Colon (tissue), 2 donors: ENCODE measurements around the gene NOTCH2.
"Not testable (repeated sequence)": the region's sequence is repeated elsewhere in the genome, so short reads cannot be mapped to it uniquely, and the experiment has no call there.

ENCODE experiments used
- FAIRE-seq: peaks from 2 replicates; lab custom pipeline; 2012; peaks lifted over from hg19 to GRCh38; lab: Jason Lieb, UNC
- donor health status: control.
- donor health status: control.

The NOTCH2 gene

DNA sequence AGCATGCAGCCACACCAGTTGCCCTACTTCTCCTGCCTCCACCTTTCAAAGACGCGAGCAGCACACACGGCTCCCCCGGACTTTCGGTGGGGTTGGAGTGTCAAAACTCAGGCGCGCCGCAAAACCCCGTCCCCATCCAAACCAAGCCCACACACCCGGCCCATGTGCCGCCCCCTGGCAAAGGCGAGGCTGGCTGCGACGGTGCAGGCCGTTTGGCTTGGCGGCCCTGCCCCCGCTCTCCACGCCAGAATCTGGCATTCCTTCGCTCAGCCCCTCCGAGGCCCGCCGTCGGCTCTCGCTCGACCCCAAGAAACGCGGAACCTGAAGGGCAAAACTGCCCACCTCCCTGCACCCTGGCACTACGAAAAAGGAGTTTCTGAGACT is 787 bp downstream of the NOTCH2 start:
- not testable (repeated sequence) for FAIRE-seq

DNA sequence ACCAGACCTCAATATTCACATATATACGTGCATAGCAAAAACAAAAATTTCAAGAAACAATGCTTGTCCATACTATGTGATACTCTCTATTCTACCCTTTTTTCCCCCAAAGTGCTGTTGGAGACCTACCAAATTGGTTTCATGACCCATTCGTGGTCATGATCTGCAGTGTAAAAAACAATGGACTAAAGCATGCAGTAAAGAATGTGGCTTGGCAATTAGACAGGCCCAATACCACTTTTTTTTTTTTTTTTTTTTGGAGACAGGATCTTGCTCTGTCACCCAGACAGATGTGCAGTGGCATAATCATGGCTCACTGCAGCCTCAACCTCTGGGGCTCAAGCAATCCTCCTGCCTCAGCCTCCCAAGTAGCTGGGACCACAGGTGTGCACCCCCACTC is 21.3 kb downstream of the NOTCH2 start:
- FAIRE-seq: not testable (repeated sequence)

DNA sequence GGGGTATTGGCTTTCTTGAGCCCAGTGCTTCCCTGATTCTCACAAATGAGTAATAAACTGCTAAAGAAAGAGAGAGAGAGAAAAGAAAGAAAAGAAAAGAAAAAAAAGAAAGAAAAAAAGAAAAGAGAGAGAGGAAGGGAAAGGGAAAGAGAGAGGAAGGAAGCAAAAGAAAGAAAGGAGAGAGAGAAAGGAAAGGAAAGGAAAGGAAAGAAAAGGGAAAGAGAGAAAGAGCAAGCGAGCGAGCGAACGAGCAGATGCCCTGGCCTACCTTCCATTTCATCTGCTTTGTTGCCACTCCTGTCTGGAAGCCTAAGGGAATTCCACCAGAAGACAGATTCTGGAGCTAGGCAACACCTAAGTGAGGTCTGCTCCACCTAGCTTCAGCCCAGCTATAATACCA is 27.7 kb downstream of the NOTCH2 start:
- FAIRE-seq: not testable (repeated sequence)

DNA sequence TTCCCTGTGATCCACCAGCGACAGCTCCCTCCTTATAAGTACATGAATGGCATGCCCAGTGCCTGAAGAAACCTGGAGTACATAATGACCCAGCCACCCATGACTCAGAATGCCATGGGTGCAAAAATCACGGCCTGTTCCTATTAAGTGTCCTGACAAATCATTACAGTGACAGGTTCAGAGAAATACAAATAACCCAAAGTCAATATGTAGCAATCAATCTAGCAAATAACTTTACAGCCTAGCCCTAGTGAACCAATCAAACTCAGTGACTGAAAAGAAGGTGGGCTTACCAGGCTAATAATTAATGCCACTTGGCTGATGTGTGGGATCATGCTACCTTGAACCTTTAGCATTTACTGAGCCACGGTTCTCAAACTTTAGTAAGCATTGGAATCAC is 37.2 kb downstream of the NOTCH2 start:
- FAIRE-seq: not testable (repeated sequence)

DNA sequence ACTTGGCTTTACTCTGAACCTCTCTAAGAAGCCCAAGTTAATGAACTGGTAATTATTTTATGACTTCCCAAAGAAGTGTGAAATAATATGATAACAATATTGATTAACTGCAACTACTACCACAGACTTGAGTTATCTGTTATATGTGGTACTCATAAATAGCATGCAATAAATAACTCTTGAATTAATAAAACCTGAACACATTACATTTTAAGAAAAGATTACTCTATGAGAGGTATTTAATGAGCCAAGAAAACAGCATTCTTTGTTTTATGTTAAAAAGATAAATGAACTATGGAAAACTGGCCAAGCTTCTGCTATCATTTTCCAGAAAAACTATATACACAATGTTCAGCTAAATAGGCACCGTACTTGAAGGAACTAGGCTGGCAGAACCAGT is 45.7 kb downstream of the NOTCH2 start:
- FAIRE-seq: not testable (repeated sequence)

DNA sequence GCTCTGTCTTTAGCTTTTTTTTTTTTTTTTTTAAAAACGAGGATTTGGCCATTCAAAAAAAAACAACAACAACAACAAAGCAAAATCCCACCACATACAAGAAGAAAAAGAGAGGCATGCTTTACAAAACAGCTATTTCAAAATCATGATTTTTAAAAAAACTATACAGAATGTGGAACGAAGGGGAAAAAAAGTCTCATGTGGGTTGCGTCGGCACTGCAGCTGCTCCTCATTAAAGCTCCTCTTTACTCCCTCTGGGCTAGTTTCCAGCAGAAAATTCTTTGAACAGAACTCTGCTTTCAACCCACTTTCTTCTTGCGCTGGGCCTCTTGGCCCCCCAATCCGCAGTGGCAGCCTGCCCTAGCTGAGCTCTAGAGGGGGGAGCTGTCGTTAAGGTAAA is 54.5 kb downstream of the NOTCH2 start:
- FAIRE-seq: not testable (repeated sequence)

DNA sequence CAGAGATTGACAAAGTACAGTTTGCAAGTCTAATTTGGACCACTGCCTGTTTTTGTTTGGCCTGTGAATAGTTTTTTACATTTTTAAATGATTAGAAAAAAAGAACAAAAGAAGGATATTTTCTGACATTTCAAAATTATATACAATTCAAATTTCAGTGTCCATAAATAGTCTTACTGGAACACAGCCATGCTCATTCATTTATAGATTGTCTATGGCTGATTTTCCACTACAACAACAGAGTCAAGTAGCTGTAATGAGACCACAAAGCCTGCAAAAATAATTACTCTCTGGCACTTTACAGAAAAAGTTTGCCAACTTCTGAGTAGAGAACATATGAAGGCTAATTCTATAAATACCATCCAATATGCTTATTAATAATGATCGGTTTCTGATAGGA is 61.1 kb downstream of the NOTCH2 start:
- not testable (repeated sequence) for FAIRE-seq

DNA sequence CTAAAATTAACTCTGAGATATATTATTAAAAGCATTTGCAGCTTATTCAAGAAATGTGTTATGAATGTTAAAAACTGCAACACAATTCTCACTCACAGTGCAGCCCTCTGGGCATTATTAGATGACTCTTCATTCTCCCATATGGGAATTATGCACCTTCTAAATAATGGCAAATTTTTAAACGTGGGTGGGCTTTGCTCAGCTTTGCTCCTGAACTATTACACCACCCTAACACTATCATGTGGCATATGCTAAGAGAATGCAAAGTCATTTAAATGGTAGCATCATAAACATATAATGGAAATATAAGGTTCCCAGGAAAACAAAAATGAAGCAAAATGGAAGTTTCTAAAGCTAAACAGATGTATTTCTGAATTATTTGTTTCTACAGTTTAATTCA is 61.6 kb downstream of the NOTCH2 start:
- FAIRE-seq: not testable (repeated sequence)

DNA sequence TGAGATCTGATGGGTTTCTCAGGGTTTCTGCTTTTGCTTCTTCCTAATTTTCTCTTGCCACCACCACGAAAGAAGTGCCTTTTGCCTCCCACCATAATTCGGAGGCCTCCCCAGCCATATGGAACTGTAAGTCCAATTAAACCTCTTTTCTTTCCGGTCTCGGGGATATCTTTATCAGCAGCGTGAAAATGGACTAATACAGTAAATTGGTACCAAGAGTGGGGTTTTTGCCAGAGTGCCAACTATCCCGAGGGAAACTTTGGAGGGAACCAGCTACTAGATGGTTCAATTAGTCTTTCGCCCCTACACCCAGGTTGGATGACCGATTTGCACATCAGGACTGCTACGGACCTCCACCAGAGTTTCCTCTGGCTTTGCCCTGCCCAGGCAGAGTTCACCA is 68.4 kb downstream of the NOTCH2 start:
- not testable (repeated sequence) for FAIRE-seq

DNA sequence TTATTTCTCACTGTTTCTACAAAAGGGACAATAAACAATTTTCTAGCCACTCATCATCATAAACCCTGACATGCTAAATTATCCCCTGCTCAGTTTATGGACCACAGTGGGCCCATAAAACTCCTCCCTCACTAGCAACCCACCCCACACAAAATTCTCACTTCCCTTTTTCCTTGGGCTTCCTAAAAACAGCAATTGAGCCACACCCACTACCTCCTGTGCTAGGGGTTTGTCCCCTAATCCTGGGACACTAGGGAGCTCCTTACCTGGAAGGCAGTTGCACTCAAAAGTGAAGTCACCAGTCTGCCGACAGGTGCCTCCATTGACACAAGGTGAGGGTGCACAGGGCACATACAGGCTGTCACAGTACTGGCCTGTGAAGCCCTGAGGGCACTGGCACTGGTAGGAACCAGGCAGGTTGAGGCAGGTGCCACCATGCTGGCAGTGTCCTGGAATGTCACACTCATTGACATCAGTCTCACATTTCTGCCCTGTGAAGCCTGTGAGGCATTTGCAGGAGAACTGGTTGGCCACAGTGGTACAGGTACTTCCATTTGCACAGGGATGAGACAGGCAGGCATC is 72.6 kb downstream of the NOTCH2 start:
- FAIRE-seq: not testable (repeated sequence)

DNA sequence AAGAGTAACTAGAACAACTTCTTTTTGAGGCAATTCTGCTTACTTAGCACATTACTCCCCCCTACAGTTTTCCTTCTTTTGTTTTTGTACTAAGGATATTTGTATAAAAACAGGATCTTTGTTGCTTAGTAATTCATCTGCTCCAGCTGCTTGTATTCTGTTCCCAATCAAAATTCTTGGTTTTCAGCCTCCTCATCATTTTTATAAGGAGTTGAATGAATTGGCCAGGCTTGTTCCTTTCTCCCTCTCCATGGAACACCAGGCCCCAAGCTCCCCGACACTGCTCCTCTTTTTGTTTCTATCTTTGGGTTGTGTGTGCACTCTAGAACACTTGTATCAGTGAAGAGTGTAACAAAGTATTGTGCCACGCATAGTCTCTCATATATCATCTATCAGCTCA is 73.5 kb downstream of the NOTCH2 start:
- FAIRE-seq: not testable (repeated sequence)

DNA sequence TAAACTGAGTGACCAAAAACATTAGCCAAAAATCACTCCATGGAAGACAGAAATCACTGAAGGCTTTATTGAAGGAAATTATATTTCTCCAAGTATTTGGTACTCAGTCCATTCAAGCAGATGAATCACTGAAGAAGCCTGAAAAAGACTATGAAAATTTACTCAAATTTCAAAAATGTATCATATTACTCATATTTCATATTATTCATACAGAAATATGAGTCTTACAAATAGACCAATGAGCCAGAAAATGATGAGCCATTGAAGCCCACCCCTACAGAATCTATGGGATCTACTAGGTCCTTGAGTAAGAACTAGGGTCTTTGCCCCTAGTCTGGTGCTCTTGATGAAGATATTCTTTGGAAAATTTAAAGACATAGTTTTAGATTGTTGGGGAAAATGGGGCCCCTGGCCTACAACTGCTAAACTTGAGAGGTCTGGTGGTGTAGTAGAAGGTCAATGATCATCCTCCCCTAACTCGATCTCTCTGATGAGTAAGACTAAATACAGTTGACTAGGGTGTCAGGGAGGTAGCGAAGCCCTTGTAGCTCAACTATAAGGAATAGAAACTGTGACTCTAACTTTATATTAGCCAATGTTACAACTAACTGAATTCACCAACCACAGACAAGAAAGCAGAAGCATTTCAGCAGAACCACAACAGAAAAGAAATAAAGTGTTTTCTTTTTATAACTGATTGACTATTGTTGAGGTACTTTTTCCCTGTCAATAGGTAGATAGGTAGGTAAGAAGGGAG is 81.0 kb downstream of the NOTCH2 start:
- FAIRE-seq: no peak

DNA sequence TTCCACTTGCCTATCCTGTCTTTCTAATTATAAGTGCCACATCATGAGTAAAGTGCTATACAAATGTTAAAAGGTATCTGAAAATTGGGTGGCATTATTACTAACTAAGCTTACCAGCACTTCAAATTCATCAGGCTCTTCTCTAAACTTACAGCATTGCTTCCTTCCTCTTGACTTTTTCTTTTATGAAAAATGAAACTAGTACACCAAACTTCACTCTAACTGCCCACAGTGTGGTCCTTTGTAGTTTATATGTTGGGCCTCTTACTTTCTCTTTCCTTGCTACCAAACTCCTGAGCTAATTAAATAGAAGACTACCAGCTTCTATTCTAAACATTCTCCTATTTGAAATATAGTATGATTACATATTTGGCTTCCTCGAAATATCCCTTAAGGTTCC is 81.8 kb downstream of the NOTCH2 start:
- FAIRE-seq: no peak

DNA sequence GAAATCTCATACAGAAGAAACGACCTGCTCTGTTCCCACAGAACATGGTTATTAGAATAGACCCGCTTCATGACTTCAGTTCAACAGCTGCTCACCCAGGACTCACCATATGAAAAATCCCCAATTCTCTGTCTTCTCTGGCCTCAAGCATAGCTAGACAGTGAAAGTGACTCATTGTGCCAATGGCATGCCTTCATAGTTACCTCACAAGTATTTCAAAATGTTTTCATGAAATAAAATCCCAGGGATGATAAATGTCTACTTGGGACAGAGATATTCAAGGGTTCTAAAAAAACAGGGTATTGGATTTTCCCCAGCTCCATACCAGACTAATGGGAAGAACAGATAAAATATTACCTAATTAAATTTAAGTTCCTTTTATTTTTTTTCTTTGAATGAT is 82.3 kb downstream of the NOTCH2 start:
- no peak for FAIRE-seq

DNA sequence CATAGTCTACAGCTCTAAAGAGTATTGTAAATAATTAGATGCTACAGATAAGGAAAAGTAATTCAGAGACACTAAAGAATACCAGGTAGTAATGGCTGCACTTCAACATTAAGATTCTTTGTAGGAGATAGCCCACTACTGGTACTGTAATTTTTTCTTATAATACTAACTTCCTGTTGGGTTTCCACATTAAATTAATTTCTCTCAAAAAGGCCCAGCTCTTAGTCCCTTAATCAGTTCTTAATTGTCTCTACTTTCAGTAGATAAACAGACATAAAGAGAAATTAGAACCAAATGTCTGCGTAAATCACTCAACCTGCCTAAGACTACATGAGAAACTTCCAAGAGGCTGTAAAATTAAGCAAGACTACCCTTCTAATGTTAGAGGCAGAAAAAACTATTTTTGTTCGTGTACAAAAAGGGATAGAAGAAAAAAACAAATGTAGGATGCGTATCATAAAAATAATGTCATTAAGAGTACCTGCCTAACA is 83.4 kb downstream of the NOTCH2 start:
- no peak for FAIRE-seq

DNA sequence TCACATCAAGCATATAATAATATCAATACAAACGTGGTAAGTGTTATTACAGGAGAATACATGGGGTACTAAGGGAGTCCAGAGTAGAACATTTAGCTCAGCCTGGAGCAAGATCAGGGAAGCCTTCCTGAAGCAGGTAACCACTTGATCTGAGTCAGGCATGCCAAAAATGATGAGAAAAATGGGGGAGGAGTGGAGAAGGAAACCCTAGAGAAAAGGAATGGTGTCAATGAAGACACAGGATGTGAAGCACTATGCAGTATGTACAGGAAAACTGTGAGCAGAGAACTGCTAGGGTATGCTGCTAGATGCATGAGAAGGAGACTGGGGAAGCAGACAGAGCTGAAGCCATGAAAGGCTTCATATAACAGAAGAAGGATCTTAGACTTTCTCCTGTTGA is 84.7 kb downstream of the NOTCH2 start:
- FAIRE-seq: no peak

DNA sequence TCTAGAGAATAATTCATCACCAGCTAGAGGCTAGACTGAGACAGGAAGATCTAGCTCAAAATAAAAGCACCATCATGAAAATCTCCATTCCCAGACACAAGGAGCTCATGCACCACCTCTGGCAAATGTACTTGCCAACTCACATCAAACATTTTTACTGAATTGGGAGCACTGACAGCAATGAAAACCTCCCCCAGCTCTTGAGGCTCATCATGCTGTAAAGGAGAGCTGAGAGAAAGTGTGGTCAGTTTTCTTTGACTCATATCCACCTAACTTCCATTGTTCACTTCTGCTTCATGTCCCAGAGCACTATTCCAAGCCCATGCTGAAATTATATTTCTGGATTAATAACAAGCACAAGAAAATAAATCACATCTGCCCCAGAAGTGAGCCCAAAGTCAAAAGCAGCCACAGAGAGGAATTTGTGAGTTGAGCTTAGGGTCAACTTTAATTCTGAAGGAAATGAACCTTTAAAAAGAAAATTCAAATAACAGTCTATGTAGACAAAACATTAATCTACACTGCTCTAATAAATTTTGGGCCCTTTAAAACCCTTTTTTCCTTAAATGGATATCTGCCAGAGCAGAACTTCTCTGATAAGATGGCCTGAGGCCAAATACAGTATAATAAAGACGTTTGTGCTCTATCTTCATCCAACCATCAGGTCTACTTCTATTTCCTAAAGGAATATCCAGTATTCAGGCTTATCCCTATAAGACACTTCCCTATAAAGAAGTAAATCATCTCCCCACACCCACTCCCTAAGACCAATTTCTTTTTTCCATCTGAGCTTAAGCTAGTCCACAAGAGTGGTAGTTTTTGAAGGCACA is 87.3 kb downstream of the NOTCH2 start:
- no peak for FAIRE-seq

DNA sequence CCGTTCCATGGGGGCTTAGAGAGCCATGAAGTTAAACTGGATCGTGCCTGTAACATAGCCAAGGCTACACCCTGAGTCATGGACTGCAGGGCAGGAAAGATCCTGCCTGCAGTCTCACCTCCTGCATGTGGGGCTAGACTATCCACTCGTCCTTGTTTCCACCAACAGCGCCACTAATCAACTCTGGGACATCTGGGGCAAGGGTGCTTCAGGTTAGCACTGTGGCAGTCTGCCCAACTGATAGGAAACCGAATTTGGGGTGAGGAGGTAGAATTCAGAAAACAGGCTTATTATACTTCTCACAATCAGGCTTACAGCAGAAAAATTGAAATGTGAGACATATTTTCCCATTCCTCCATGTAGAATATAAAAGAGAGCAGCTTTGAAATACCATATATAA is 88.0 kb downstream of the NOTCH2 start:
- no peak for FAIRE-seq

DNA sequence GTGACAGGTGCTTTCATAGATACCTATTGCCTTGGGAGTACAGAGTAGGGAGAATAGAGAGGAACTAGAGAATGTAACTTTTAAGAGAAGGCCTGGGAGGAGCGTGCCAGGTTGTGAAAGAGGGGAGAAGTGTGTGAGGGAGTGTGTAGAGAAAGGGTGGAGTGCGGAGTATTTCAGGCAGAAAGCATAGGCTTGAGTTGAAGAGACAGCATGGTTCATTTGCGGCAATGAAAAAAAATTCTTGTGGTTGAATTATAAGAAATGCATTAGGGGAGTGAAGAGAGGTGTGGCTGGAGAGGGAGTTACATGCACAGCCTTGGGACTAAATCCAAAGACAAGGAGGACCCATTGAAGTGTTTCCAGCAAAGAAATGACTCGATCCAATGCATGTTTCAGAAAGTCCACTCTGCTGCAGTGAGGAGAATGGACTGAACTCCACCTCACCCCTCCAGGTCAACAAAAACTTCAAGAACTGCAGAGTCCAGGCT is 91.4 kb downstream of the NOTCH2 start:
- no peak for FAIRE-seq

DNA sequence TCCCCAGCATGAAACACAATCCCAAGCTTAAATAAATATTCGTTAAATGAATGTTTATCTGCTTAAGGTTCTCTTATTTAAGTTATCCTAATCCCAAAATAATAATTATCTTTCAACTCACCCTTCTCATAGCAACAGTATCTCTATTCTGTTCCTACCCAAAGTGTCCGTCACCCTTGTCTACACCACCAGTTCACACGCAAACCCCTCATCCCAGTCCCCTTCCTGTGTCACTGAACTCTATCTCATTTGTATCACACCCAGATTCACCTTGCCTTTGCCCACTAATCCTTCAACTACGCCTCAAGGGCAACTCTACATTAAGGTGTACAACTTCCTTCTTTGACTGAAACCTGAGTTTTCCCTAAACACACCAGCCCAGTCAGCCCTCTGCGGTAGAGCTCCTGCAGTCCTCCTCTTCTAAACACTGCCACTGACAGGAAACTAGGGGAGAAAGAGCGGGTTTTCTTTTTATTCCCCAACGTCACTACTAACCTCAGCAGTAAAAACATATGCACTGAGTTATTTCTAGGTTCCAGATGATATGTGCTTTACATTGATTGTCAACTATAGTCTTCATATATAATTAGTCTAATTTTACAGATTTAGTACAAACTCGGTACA is 92.2 kb downstream of the NOTCH2 start:
- not testable (repeated sequence) for FAIRE-seq

DNA sequence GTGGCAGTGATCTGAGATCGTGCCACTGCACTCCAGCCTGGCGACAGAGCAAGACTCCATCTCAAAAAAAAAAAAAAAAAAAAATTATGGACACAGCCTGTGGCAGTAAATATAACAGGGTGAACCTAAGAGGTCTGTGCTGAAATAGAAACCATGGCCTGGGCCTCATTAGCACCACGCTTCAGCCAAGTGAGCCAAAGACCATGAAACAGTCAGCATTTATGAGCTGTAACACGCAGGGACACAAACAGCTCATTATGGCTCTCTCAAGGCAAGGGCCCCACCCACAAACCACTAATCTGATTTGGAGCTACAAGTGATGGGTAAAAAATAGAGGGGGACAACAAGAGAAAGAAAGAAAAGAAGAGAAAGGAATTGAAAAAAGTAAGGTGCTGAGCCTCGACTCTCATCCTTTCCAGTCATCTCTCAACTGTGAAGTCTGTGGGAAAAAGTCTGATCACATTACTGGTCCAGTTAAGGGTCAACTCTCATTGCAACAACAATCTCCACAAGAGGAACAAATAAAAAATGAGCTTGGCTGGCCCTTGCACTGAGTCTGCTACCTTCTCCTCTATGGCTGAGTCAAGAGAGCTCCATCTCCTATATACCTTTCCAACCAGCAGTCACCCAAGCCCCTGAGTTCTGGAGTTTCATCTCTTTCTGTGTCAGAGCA is 93.7 kb downstream of the NOTCH2 start:
- FAIRE-seq: not testable (repeated sequence)

DNA sequence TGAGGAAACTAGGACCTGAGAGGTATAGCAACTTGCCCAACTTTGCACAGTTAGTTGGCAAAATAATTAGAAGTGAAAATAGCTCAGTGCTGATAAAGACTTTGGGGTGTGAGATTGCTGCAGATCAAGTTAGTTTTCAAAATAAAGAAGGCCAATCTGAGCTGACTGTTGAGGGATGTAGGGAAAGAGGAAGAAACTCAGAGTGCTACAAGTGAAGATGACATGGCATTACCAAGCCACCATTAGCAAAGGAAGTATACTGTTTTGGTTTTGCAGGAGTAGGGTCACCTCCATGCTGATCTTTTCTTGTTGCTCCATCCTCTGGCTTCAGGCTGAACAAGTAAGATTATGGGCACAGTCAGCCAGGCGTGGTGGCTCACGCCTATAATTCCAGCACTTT is 94.5 kb downstream of the NOTCH2 start:
- no peak for FAIRE-seq
